Stimulated activated CD8-positive, alpha-beta memory T cell treated with anti-CD3 and anti-CD28 coated beads, Interleukin-7, amount 100 ng/mL, for 24 hours (primary cell): Measurements from ENCODE around the gene LIN7A.

Experiments
- DNase-seq: peaks from one replicate; pipeline ENCODE4 v3.0.0-alpha.2; 2020; ENCODE audit warnings: low read depth

Gene LIN7A, protein sequence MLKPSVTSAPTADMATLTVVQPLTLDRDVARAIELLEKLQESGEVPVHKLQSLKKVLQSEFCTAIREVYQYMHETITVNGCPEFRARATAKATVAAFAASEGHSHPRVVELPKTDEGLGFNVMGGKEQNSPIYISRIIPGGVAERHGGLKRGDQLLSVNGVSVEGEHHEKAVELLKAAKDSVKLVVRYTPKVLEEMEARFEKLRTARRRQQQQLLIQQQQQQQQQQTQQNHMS

DNA sequence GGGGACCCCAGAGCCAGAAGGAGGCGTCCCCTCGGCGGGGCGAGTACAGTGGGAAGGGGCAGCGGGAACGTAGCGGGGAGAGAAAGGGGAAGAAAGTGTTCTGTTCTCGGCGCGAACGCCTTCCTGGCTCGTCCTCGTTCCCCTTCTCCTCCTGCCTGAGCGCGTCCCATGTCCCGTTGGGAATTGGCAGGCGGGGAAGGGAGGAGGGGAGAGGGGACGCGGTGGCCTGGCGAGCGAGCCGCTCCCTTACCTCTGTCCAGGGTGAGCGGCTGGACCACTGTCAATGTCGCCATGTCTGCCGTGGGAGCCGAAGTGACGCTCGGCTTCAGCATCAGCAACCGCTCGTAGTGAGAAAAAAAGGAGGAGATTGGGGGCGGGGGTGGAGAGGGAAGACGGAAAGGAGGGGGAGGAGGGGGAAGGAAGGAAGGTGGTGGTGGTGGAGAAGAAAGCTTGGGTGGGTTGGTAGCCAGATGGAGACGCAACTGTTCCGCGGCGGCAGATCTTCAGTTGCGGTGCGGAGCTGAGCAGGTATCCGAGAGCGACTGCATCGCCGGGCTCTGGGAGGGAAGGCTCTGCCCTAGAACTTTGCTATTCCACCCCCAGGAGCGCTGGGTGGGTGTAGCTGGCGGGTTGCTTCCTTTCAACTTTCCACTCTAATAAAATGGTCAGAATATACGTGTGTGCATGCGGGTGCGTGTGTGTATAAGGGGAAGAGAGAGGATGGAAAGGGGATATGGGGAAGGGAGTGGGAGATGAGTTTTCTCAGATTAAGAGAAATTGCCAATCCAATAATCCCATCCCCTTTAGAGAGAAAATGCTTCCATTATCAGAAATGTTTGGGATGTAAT is at the start of gene LIN7A:
Gene LIN7A (minus strand): TSS at position 544 of the 848 bp plus-strand sequence. CDS start 212 bp downstream, at position 332.
- DNase-seq: no peak

DNA sequence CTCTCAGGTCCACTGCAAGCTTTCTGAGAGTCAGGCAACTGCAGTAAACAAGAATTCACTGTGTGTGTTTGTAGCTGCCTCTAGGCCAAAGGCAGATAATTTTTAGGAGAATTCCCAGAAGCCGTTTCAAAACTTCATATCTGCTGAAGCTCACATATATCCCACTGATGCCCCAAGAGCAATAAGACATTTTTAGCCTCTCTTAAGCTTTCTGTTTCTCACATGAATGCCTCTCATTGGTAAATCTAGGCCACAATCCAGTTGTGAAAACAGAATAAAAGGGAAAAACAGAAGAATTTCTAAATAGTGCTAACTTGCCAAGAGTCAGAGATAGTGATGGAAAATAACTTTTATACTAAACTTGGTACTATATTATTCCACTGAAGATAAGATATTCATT is 48.5 kb upstream of the LIN7A start:
- no peak for DNase-seq

DNA sequence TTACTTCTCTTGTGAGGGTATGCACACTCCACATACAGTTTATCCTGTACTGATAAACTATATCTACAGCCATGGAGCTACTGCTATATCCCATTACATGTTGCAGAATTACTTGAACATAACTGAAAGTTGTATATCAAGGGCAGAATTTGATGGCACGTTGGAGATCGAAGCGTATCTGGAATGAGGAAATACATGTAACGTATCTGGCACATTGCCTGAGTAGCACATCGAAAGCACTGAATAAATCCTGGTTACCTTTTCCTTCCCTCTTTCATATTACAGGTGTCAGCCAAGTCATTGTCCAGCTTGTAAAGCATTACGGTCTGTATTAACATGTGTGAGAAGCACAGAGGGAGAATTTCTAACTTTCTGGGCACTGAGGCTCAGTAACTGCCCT is 42.1 kb upstream of the LIN7A start:
- no peak for DNase-seq

DNA sequence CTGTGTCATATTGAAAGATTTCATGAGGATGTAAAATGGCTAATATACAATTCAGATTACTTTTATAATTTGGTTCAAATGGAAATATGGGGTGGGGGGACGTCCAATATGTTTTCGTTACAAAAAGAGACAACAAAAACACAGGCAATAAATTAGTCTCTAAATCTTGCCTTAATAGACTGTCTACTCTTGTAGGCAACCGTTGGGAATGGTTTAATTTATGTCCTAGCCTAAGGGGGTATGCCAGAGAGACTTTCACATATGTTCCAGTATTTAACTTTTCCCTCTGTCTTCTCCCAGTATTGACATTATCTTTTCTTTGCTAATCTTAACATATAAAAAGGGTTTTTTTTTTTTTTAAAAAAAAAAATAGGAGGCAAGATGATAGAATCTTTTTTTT is 41.5 kb upstream of the LIN7A start:
- DNase-seq: no peak

DNA sequence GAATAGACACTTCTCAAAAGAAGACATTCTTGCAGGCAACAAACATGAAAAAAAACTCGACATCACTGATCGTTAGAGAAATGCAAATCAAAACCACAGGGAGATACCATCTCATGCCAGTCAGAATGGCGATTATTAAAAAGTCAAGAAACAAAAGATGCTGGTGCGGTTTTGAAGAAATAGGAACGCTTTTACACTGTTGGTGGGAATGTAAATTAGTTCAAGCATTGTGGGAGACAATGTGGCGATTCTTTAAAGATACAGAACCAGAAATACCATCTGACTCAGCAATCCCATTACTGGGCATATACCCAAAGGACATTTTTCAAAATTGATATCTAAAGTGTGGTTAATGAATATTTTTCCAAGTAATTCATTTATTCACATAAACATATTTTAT is 39.6 kb upstream of the LIN7A start:
- DNase-seq: no peak

DNA sequence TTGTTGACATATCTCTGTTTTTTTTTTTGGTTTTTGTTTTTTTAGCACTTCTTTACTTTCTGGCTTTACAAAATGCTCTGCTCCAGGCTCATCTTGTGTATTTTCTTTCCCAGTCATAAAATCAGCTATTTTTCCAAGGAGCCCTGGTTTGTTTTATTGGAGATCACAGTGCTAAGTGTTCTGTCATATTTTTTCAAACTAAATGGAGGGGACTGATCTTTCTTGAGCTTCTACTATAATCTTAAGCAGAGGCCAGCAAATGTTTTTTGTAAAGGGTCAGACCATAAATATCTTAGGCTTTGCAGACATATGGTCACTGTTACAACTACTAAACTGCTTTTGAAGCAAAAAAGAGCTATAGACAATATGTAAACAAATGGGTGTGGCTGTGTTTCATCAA is 30.6 kb upstream of the LIN7A start:
- no peak for DNase-seq

DNA sequence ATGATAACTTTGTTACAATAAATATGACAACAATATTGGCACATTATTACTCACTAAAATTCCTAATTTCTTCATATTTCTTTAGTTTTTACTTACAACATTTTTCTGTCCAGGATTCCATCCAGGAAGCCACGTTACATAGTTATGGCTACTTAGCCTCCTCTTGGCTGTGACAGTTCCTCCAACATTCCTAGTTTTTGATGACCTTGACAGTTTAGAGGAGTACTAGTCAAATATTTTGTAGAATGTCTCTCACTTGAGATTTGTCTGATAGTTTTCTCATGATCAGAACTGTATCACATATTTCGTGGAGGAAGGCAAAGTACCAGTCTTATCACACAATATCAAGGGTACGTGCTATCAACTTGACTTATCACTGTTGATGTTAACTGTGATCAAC is 29.8 kb upstream of the LIN7A start:
- no peak for DNase-seq

DNA sequence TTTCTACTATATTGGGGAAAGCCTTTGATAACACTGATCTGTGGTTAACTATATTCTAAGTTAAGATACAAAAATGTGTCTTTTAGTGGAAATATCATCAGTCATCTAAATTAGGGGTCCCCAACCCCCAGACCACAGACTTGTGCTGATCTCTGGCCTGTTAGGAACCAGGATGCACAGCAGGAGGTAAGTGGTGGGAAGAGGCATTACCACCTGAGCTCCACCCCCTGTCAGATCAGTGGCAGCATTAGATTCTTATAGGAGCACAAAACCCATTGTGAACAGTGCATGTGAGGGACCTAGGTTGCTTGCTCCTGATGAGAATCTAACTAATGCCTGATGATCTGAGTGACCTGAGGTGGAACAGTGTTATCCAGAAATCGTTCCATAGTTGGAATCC is 28.3 kb upstream of the LIN7A start:
- no peak for DNase-seq

DNA sequence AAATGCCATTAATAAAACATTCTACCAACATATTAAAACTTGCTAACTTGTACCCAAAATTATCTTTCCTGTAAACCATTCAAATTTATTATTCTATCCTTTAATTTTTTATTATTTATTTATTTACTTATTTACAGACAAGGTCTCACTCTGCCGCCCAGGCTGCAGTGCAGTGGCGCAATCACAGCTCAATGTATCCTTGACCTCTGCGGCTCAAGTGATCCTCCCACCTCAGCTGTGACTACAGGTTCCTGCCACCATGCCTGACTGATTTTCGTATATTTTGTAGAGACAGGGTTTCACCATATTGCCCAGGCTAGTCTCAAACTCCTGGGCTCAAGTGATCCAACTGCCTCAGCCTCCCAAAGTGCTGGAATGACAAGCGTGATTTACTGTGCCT is 20.4 kb upstream of the LIN7A start:
- DNase-seq: no peak

DNA sequence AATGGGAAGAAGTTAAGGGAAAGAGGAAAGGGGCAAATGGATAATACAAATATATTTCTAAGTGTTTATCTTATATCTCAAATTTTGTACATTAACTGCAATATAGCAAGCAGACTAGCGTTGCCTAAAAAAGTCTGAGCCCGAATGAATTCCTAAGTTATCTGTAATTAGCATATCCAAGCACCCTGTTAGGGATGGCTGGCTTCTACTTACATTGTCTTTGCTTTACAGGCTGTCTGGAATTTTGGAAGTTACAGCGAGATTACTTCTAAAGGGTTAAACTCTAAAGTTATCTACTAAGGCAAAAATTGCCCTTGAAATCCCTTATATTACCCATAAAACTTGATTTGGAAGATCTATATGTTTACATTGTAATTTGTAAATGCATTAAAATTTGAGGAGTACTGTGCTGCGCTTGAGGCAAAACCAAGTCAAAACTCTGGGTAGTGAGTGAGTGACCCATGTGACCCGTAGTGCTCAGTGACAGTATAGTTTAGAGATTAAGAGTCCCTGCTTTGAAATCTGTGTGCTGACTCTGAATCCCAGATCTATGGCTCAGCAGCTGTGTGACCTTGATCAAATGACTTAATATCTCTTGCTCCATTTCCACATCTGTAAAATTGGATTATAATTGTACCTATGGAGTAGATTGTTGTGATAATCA is 17.3 kb upstream of the LIN7A start:
- DNase-seq: no peak

DNA sequence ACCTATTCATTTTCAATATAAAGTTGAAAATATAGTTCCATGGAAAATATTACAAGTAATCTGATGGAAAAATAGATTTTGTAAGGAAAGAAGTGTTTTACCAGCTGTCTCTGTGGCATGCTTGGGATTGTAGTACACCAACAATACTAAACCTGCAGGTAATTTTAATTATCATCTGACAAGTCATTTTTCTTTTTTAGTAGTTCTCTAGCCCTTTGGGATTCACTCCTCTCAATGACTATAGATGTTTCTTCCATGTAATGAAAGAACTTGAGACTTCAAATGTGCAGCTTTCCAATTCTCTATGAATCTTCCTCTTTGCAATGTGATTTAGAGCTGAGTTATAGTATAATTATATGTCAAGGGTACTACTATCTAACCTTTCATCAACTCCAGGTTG is 14.7 kb upstream of the LIN7A start:
- no peak for DNase-seq

DNA sequence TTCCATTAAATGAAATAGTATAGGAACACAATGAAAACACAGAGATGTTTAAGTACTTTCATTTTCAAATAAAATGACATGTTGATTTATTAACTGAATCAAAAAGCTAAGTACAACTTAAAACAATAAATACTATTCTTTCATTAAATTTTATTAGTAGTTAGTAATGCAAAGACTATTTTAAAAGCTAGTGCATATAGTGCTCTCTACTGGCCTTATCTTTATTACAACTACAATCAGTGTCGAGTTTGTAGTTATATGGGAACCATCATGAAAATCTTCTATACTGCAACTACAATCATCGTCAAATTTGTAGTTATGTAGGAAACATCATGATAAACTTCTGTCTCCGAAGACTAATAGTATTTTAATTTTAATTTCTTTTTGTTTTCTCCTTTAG is 8.9 kb upstream of the LIN7A start:
- DNase-seq: no peak

DNA sequence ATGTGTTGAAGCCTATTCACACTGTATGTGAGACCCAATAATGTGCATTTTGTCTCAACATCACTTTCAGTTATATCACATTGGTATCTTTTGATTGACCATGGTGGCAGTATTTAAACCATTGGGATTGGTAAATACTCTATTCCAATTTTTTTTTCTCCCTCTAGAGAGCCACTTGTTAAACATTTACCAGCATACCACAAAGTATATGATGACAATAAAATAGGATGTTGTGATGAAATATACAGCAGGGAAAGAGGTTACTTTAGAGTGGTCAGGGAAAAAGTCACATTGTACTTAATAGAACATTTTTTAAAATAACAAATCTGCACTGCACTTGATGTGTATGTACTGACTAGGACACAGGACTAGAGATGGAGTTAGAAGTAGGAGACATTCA is 5.6 kb upstream of the LIN7A start:
- DNase-seq: no peak

DNA sequence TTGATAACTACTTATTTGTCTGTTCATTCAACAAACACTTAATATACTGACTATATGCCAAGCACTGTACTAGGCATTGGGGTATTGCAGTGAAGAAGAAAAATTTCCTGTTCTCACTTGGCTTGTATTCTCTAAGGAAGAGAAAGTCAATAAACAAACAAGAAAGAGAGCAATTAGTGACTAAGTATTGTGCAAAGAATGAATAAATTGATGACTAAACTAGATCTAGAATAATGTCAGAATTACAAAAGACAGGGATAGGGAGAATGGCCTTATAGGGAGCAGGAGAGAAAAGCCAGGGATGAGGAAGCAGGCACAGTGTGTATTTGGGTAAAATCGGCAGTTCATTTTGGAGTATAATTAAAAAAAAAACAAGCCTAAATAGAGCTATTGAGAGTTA is 4.2 kb upstream of the LIN7A start:
- DNase-seq: no peak

DNA sequence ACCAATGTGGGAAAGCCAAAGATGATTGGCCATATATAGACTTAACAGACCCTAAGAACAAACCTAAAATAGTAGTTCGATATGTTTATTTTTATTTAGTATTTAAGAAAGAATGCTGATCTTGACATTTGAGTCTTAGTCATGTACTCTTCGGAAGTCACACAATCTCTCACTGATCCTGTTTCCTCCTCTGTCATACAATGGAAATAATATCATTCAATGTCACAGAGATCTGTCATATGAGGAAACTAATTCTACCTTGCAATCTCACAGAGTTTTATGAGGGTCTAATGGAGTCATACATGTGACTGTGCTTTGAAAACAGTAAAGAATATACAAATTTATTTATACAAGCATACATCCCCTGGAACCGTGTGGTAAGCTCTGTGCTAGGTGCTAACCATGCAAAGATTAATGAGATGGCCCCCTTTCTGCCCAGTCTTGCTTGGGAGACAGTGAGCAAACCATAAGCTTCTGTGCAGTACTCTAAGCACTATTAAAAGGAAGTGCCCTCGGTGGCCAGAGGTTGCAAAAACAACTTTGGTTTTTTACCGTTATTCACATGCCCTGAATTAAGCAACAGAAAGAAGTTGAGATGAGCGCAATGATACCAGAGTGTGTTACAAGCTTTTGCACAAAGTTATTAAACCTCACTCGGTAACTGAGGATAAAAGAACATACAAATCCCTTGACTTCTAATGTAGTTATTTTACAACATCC is 1.7 kb upstream of the LIN7A start:
- no peak for DNase-seq

DNA sequence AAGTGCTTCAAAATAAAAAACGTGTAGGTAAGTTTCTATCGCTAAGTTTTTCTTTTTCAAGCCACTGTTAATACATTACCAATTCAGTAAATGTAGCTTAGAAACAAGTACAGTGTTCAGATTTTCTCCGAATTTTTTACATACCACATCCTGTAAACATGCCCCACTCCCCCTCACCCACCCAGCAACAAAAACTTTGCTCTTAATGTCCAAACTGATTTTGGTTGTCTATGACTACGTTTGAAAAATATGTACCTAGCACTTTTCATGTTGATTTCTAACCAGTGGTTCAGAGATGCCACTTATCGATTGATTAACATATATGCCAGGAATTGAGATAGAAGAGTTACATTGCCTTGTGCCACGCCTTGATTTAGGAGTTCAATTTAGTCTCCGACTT is 663 bp upstream of the LIN7A start:
- DNase-seq: no peak

DNA sequence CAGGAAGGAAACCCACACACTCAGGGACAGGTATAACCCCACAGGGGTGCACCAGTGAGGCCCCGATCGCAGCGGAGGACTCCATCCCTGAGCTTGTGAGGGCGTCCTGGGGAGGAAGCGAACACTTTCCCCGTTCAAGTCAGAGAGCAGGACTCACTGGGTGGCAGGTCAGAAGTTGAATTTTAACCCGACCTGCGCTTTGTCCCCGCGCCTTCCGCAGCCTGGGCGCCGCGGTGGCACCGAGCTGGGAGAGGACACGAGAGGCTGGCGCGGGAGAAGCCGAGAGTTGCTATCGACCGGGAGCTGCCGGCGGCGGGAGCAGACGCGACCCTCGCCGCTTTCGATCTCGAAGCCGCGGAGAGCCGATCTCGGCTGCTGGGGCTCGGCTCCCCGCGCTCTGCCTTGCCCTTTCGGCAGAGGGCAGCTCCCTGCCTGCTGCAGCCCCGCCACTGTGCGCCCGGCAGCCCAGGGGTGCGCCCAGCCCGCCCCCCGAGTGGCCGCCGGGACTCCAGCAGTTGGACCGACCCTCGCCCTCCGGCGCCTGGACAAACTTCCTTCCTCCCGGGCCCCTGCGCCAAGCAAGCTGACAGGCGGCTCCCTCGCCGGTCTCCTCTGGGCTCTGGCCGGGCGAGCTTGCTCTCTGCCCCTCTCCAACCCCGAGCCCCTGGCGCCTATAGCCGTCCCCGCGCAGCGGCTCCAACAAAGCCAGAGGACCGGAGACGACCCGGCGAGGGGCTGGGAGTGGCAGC is 918 bp downstream of the LIN7A start:
- DNase-seq: no peak

DNA sequence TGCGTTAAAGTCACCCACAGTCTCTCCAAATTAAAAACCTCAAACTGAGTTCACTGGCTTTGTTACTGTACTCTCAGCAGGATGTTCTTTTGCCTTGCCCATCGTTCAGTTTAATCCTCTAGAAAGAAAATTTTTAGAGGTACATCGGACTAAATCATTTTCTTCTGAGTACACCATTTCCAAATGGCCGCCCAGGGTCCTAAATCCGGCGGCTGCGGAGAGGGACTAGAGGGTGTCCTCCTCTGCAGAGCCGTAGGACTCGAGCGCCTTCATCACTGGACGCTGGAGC is 1.4 kb downstream of the LIN7A start:
- no peak for DNase-seq

DNA sequence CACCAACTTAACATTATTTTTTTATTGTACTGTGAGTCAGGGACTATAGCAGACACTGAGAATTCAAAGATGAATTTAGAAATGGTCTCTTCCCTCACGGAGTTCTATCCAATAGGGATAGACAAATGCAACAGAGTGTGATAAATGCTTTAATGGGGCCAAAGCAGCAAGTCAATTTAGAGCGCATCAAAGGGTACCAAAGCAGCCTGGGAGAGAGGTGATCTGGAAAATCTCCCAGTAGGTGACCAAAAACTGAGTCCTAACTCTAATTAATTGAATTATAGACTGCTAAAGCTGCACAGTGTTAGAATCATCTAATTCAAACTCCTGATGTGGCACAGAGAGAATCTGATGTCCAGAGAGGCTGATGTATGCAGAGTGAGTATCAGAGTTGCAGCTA is 2.6 kb downstream of the LIN7A start:
- no peak for DNase-seq

DNA sequence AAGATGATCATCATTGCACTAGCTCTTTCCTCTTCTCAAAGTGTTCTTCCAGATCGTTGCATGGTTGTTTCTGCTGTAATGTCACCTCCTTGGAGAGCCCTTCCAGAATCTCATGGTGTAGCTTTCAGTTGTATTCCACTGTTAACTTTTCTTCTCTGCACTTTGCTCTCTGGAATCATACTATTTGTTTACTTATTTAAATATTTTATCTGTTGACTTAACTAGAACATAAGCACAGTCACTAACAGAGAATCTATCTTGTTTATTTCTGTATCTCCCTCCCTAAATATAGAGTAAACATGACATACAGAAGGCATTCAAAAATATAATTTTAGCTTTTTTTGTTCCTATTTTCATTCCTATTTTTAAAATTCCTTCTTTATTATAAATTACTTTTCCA is 11.8 kb downstream of the LIN7A start:
- no peak for DNase-seq

DNA sequence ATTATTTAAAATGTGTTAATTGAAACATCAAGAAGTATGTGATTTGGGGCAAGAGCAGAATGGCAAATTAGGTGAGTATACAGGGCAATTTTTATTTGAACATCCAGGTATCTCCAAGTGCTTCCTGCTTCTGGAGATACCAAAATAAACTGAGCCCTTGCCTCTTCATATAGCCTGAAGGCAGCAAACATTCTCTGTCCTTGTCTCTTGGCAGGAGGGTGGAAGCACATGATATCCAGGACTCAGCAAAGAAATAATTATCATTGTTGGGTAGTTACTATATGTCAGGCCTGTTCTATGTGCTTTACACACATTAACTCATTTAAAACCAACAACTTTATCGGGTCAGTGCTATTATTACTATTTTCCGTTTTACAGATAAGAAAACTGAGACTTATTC is 12.5 kb downstream of the LIN7A start:
- no peak for DNase-seq

DNA sequence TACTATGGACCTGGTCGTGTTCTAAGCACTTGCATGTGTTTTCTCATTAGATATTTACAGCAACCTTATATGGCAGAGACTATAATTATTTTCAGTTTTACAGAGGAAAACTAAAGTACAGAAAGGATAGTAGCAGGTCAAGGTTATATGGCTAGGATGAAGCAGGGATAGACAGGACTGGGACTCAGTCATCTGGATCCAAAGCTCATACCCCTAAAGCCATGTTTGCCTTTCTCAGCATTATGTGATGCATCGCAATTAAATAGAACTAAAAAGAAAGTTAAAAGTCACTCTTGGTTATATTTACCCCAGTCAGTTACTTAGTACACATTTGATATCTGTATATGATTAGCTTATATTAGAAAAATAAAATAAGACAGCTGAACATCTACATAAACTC is 13.3 kb downstream of the LIN7A start:
- DNase-seq: no peak
